ENCODE measurements around the gene KSR2.
"Not testable (repeated sequence)": the region's sequence is repeated elsewhere in the genome, so short reads cannot be mapped to it uniquely, and the experiment has no call there.

KSR2 gene

GRCh38 chr12:117967043-117967442 is 1.7 kb downstream of the KSR2 start:
- DNase-seq = no peak

GRCh38 chr12:117966511-117966910 is 2.3 kb downstream of the KSR2 start:
- no peak for DNase-seq

- DNase-seq = no peak
Observed at GRCh38 chr12:117963836-117964235, 5.0 kb downstream of the KSR2 start.

GRCh38 chr12:117936722-117937484 is 31.9 kb downstream of the KSR2 start:
- DNase-seq = no peak

GRCh38 chr12:117933545-117933944 is 35.2 kb downstream of the KSR2 start:
- no peak for DNase-seq

- no peak for DNase-seq
Observed at GRCh38 chr12:117926391-117926899, 42.3 kb downstream of the KSR2 start.

- no peak for DNase-seq
Observed at GRCh38 chr12:117921929-117922777, 46.6 kb downstream of the KSR2 start.

- no peak for DNase-seq
Observed at GRCh38 chr12:117919479-117919878, 49.3 kb downstream of the KSR2 start.

GRCh38 chr12:117914686-117915085 is 54.1 kb downstream of the KSR2 start:
- no peak for DNase-seq

GRCh38 chr12:117912756-117913155 is 56.0 kb downstream of the KSR2 start:
- no peak for DNase-seq

- no peak for DNase-seq
Observed at GRCh38 chr12:117908411-117908810, 60.4 kb downstream of the KSR2 start.

- no peak for DNase-seq
Observed at GRCh38 chr12:117907108-117907689, 61.6 kb downstream of the KSR2 start.

- DNase-seq = no peak
Observed at GRCh38 chr12:117904051-117904450, 64.7 kb downstream of the KSR2 start.

GRCh38 chr12:117903110-117903840 is 65.5 kb downstream of the KSR2 start:
- no peak for DNase-seq

GRCh38 chr12:117901631-117902030 is 67.2 kb downstream of the KSR2 start:
- no peak for DNase-seq

GRCh38 chr12:117900561-117900960 is 68.2 kb downstream of the KSR2 start:
- DNase-seq = no peak

GRCh38 chr12:117897372-117898161 is 71.2 kb downstream of the KSR2 start:
- DNase-seq = no peak

- no peak for DNase-seq
Observed at GRCh38 chr12:117896009-117896408, 72.8 kb downstream of the KSR2 start.

- no peak for DNase-seq
Observed at GRCh38 chr12:117892441-117892840, 76.3 kb downstream of the KSR2 start.

GRCh38 chr12:117891265-117891664 is 77.5 kb downstream of the KSR2 start:
- not testable (repeated sequence) for DNase-seq

GRCh38 chr12:117890644-117891043 is 78.1 kb downstream of the KSR2 start:
- DNase-seq = no peak

GRCh38 chr12:117890137-117890536 is 78.7 kb downstream of the KSR2 start:
- DNase-seq = no peak
